Measurements from ENCODE around the gene KNCN. TPM values are rescaled to one million over a fixed set of nuclear protein-coding genes. Genes with fewer than 3 reads are reported as not detected.

KNCN gene
- total and polyA plus RNA-seq, 10 of the 15 experiments (the other 5 are each of a cell fraction or from before 2014, with no cell fraction given): not detected

- no peak overlapping the region for H3K4me3 ChIP-seq
- no peak for ATAC-seq
- in situ Hi-C loops (cut with MboI) (no loop called here), intact Hi-C loops (cut with micrococcal nuclease; ENCODE audit: unreplicated experiment) (no loop called here)
- H2AFZ ChIP-seq (ENCODE audit: control insufficient read depth, low read depth, low read length): no peak overlapping the region
- ChIA-PET SMC1A (ENCODE audit: uncharacterized antibody, unreplicated experiment) (interaction anchor here (1.2 kb wide), 1 partner anchor 20 kb away, joined by 3 read pairs; no protein-coding TSS in a partner anchor), POLR2A (no interaction called here), RAD21 (ENCODE audit: unreplicated experiment) (interaction anchor here (1.4 kb wide), 1 partner anchor 47 kb away, joined by 3 read pairs; no protein-coding TSS in a partner anchor), CTCF (interaction anchor here (0.9 kb wide), 1 partner anchor 73 kb away, joined by 5 read pairs; no protein-coding TSS in a partner anchor)
- no TSS peak for BruUV-seq (replicated peaks)
- no peaks in the 10 kb centered on the region; the same call in 1 of the 2 replicates for H3K4me1 ChIP-seq (ENCODE audit: control insufficient read depth, insufficient read depth, low read length)
- H3K36me3 ChIP-seq (ENCODE audit: control insufficient read depth in 2 of 2, insufficient read depth in 2 of 2, low read length in 1 of 2): peaks cover 2 to 12% of the 10 kb centered on the region in 2 experiments; a peak in 3 of 4 replicates
- H3K9ac ChIP-seq (ENCODE audit: control insufficient read depth, insufficient read depth, low read length): no peak overlapping the region
- no peak for DNase-seq (ENCODE audit: low read depth, low spot score)
- no peak for TF ChIP-seq IKZF1 (conservative IDR thresholded peaks at IDR 0.05)
- no peak for TF ChIP-seq SUPT20H (IDR thresholded peaks at IDR 0.05; ENCODE audit: borderline replicate concordance, control insufficient read depth, low read depth, low read length)
- no peak for TF ChIP-seq FOXK2 (IDR thresholded peaks at IDR 0.05)
- no peak for TF ChIP-seq ZNF274 (IDR thresholded peaks at IDR 0.05; ENCODE audit: insufficient read depth, insufficient read length)
- TF ChIP-seq NFIC (IDR thresholded peaks at IDR 0.05; ENCODE audit: low read depth, low read length): no peak
- TF ChIP-seq PML (IDR thresholded peaks at IDR 0.05; ENCODE audit: low read length): no peak
- no peak for TF ChIP-seq SIN3A (IDR thresholded peaks at IDR 0.05; ENCODE audit: low read depth, low read length)
- no peak for TF ChIP-seq LARP7 (IDR thresholded peaks at IDR 0.05)
- no peak for TF ChIP-seq KDM1A (IDR thresholded peaks at IDR 0.05; ENCODE audit: borderline replicate concordance)
- no peak for TF ChIP-seq BRCA1 (IDR thresholded peaks at IDR 0.05; ENCODE audit: low read depth, low read length)
- TF ChIP-seq ETV6 (conservative IDR thresholded peaks at IDR 0.05 in 1 of 2, IDR thresholded peaks at IDR 0.05 in 1 of 2; ENCODE audit: borderline replicate concordance in 1 of 2, low read depth in 1 of 2): no peak
- no peak for TF ChIP-seq NR2C1 (IDR thresholded peaks at IDR 0.05)
- TF ChIP-seq IRF3 (IDR thresholded peaks at IDR 0.05): no peak
- TF ChIP-seq E2F8 (IDR thresholded peaks at IDR 0.05; ENCODE audit: low read depth, partially characterized antibody): no peak
- no peak for TF ChIP-seq BMI1 (IDR thresholded peaks at IDR 0.05; ENCODE audit: borderline replicate concordance)
- no peak for TF ChIP-seq ZNF622 (IDR thresholded peaks at IDR 0.05)
- TF ChIP-seq ZNF207 (IDR thresholded peaks at IDR 0.05; ENCODE audit: borderline replicate concordance): no peak
- H3K27me3 ChIP-seq (replicated peaks in 1 of 2; ENCODE audit: control insufficient read depth in 2 of 2, insufficient read depth in 2 of 2, low read length in 1 of 2): no peaks in the 10 kb centered on the region
- H3K79me2 ChIP-seq (ENCODE audit: control insufficient read depth, insufficient read depth, low read length): no peaks in the 10 kb centered on the region
- no peaks in the 10 kb centered on the region for H4K20me1 ChIP-seq (ENCODE audit: control insufficient read depth, insufficient read depth)
- no peaks in the 10 kb centered on the region for H3K9me3 ChIP-seq (replicated peaks; ENCODE audit: control insufficient read depth, insufficient read depth, low read length)
- FAIRE-seq: no peak
- WGBS (ENCODE audit: insufficient coverage, insufficient replicate concordance, low lambda C conversion rate, missing lambda C conversion rate): 63% methylated on average over 3 of the region's 3 CpGs
- no peak overlapping the region for H3K4me2 ChIP-seq (ENCODE audit: control insufficient read depth, insufficient read depth)
- no peak overlapping the region for H3K27ac ChIP-seq (ENCODE audit: control insufficient read depth, insufficient read depth)
Observed at GRCh38 chr1:46575778-46576177, 24.3 kb upstream of the KNCN start.
